ENCODE data around the gene NTNG1.

- TF ChIP-seq CTCF (IDR thresholded peaks at IDR 0.05) (no peak), EZH2 (IDR thresholded peaks at IDR 0.05) (no peak), EZH2phosphoT487 (IDR thresholded peaks at IDR 0.05) (no peak)
Observed at GRCh38 chr1:107273515-107273914, 132.7 kb downstream of the NTNG1 start.

Data from neural progenitor cell (in vitro differentiated cells).